GM21717 (cell line): ENCODE measurements around the gene SPNS2.
"Not testable (repeated sequence)": the region's sequence is repeated elsewhere in the genome, so short reads cannot be mapped to it uniquely, and the experiment has no call there.

Experiments used
- ATAC-seq: cut with Tn5 transposase; IDR thresholded peaks from one replicate; pipeline ENCODE4 v1.9.1; 2021; ENCODE audit warnings: mild to moderate bottlenecking, moderate library complexity; ENCODE audit not compliant: unreplicated experiment

The SPNS2 gene

GRCh38 chr17:4562015-4562969 lies 63.6 kb downstream of the SPNS2 start:
- ATAC-seq = no peak

DNA sequence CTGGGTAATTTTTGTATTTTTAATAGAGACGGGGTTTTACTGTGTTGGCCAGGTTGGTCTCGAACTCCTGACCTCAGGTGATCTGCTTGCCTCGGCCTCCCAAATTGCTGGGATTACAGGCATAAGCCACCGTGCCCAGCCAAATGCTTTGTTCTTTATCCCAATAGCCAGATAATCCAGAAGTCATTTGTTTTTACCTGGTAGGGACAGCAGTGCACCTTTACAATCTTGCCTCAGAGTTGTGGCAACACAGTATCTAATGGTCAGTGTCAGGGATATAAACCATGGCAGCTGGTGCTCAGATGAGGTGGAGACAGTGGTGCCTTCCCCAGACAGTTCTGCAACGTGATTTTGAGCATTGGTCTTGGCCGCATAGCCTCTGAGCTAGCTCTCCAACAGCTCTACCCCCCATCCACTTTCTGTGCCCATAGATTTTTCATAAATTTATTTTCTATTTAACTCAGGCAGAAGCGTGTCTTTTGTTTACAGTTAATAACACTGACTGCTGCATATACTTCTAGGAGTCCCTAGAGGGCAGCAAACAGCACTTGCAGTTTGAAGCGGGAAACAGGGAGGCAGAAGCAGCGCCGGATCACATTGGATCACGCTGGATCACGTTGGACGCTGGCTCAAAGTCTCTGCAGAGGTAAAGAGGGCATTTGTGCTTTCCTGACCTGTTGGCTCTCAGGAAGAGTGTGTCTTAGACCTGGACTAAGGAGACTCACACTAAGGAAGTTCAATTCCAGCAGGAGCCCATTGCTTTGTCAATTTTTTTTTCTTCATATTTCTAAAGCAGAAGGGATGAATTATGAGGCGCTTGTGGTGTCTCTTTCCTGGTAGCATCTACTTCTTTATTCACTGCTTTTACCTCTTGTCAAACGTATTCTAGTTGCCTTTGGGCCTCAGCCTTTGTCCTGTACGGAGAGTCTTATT lies 66.8 kb downstream of the SPNS2 start:
- no peak for ATAC-seq

DNA sequence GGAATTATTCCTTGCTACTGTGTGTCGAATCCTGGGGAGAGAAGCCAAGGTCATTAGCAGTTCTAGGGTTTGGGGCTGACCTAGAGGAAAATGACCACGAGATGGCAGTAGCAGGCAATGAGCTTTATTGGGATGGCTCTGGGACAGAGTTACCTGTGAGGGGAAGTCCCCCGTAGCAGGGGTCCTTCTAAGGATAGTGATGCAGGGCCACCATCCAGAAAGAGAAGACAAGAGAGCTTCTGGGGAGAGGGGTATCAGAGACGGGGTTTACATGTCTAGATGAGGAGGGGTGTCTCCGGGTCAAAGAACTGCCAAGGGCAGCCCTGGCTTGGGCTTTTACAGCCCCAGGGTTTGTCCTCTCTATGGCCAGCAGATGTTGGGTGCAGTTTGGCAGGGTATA lies 68.1 kb downstream of the SPNS2 start:
- no peak for ATAC-seq

GRCh38 chr17:4569591-4569990 lies 70.9 kb downstream of the SPNS2 start:
- no peak for ATAC-seq

- ATAC-seq = no peak
Observed at GRCh38 chr17:4572131-4572530, 73.5 kb downstream of the SPNS2 start.

DNA sequence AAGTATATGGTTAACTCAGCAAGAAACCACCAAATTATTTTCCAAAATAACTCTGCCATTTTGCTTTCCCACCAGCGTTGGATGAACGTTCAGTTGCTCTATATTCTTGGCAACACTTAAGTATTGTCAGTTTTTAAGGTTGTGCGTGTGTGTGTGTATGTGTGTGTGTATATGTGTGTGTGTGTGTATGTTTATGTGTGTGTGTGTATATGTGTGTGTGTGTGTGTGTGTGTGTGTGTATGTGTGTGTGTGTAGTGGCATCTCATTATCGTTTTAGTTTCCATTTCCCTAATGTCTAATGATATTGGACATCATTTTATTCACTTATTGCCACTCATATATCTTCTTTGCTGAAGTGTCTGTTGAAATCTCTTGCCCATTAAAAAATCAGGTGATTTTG lies 74.4 kb downstream of the SPNS2 start:
- no peak for ATAC-seq

DNA sequence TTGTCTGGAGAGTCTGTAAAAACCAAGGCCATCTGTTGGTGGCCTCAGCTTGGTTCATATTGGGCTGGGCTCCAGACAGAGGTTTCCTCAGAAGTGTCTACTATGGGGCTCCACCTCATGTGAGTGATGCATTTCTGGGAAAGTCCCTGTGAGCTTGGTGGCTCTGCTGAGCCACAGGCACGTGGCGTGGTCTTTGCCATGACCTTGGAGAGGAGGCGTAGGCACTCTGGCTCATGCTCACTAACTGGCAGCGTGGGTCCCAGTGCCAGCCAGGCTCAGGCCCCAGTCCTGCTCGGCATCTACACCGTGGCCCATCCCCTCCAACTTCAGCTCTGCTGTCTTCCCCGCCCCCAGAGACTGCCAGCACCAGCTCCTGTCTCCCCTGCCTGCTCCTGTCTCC lies 75.0 kb downstream of the SPNS2 start:
- ATAC-seq = no peak

- no peak for ATAC-seq
Observed at GRCh38 chr17:4574448-4575045, 75.9 kb downstream of the SPNS2 start.

GRCh38 chr17:4576161-4576558 lies 77.5 kb downstream of the SPNS2 start:
- ATAC-seq = no peak

GRCh38 chr17:4576729-4577322 lies 78.1 kb downstream of the SPNS2 start:
- ATAC-seq = no peak

DNA sequence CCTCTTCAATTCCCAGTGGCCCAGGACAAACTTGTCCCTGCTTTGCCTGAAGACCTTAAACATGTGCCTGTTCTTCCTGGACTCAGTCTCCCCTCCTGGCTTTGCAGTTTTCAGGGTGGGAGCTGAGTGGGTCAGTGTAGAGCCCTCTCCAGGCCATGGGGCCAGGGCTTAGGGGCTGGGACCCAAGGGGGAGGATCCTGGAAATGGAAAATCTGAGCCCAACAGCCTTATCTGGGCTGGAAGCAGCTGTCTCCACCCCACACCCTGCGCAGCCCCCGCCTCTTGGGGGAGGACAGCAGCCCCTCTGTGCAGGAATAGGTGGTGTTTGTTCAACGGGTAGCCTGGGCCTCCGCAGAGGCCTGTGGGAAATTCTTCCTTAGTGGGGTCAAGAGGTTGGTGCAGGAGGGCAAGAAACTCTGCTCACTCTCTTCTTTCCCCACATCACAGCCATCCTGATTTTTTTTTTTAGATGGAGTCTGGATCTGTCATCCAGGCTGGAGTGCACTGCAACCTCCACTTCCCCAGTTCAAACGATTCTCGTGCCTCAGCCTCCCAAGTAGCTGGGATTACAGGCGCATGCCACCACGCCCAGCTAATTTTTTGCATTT lies 78.8 kb downstream of the SPNS2 start:
- no peak for ATAC-seq

DNA sequence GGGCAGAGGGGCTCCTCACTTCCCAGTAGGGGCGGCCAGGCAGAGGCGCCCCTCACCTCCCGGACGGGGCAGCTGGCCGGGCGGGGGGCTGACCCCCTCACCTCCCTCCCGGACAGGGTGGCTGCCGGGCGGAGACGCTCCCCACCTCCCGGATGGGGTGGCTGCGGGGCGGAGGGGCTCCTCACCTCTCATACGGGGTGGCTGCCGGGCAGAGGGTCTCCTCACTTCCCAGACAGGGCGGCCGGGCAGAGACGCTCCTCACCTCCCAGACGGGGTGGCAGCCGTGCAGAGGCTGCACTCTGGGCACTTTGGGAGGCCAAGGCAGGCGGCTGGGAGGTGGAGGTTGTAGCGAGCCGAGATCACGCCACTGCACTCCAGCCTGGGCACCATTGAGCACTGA lies 79.7 kb downstream of the SPNS2 start:
- ATAC-seq = not testable (repeated sequence)

- no peak for ATAC-seq
Observed at GRCh38 chr17:4579678-4580077, 81.0 kb downstream of the SPNS2 start.

DNA sequence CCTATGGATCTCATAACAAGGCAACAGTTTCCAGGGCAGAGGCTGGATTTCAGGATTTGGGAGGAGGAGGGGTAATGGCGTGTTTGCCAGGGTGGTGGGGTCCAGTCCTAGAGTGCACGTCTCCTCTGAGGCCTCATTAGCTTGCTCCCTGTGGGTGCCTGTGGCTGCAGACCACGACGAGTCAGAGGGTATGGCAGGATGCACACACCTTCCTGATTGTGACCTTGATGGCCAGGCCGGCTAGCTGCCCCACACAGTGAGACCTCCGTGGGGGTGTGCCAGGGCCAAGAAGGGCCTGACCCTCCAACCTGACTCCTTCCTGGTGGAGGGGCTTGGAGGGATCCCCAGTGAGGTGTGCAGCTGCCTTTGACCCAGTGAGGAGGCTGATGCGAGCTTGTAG lies 81.6 kb downstream of the SPNS2 start:
- no peak for ATAC-seq

GRCh38 chr17:4582101-4582501 lies 83.4 kb downstream of the SPNS2 start:
- no peak for ATAC-seq

DNA sequence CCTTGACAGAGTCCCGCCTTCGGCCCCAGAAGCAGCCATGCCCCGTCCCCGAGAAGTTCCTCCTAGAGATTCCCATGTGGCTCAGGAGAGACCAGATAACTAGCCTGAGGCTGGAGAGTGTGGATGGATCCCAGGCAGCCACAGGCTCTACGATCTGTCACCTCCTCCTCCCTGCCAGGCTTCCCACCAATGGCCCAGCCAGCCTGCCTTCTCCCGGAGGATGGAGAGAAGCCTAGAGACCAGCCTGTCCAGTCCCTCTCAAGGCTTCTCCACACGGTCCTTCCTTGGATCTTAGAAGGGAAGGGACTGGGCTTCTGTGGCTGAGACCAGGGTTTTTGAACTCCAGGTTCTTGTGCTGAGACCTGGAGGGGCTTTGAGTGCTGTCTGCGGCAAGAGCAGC lies 84.0 kb downstream of the SPNS2 start:
- no peak for ATAC-seq

DNA sequence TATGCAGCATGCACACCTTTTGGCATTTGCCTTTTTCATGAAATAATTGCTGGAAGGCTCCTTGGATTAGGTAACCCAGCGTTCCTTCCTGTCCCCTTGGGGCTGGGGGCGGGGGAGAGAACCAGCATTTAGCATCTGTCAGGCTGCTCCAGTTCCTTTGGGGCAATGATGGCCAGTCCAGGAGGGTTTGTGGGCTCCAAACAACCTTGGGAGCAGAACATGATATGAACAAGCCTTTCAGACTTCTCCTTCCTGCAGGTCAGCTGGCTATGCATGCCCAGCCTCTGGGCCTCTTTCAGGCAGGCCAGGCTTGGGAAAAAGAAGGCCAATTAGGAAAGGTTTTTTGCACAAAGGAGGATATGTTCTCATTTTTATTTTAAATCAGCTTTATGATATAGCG lies 84.5 kb downstream of the SPNS2 start:
- no peak for ATAC-seq

DNA sequence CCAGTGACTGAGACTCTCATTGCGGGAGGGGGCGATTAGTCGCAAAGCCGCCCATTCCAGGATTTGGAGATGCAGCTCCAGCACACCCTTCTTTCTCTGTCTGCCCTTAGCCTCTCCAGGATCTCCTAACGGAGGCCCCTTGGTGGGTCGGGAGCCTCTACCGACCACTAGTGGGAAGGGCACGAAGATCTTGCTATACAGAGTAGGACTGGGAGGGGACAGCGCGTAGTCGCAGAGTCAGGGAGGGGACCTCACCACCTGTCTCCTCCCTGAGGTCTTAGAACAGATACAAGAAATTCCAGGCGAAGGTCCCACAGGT lies 85.1 kb downstream of the SPNS2 start:
- ATAC-seq = no peak

- no peak for ATAC-seq
Observed at GRCh38 chr17:4584101-4584916, 85.6 kb downstream of the SPNS2 start, which contains the start of gene SMTNL2. Gene SMTNL2, plus strand, starts transcription at chr17:4584529. Its CDS starts 77 bp downstream, at chr17:4584606.
